Endodermal cell (in vitro differentiated cells): ENCODE results near the gene NRXN3. TPM values are rescaled to one million over a fixed set of nuclear protein-coding genes. Genes with fewer than 3 reads are reported as not detected.
A peak's percentile ranks its signal among the peaks of the same experiment; 100 is the strongest.

ENCODE experiments used
- DNase-seq: peaks from one replicate; pipeline ENCODE4 v3.0.0-alpha.2; 2017
- H3K27ac ChIP-seq: 2 replicates; pipeline ENCODE4 v1.5.1; 2013; ENCODE audit warnings: mild to moderate bottlenecking, low read depth, low read length, moderate library complexity
- H3K27me3 ChIP-seq: 2 replicates; pipeline ENCODE4 v1.6.1; 2013; ENCODE audit warnings: mild to moderate bottlenecking, low read length, moderate library complexity; ENCODE audit not compliant: insufficient read depth, control insufficient read depth, poor library complexity, severe bottlenecking
- H3K36me3 ChIP-seq: 2 replicates; pipeline ENCODE4 v1.7.0; 2013; ENCODE audit warnings: mild to moderate bottlenecking, low read length, moderate library complexity; ENCODE audit not compliant: control insufficient read depth, insufficient read depth
- H3K4me1 ChIP-seq: one replicate; pipeline ENCODE4 v1.7.0; 2013; ENCODE audit warnings: low read length; ENCODE audit not compliant: control insufficient read depth, insufficient read depth
- H3K4me3 ChIP-seq: 2 replicates; pipeline ENCODE4 v1.5.1; 2013; ENCODE audit warnings: mild to moderate bottlenecking, low read length, moderate library complexity
- H3K9ac ChIP-seq: 2 replicates; pipeline ENCODE4 v1.6.1; 2013; ENCODE audit warnings: mild to moderate bottlenecking, low read length, moderate library complexity; ENCODE audit not compliant: poor library complexity, severe bottlenecking; ENCODE audit errors: extremely low read depth
- H3K9me3 ChIP-seq: 2 replicates; pipeline ENCODE4 v1.6.1; 2013; ENCODE audit warnings: mild to moderate bottlenecking, low read length, moderate library complexity; ENCODE audit not compliant: control insufficient read depth
- H3K27ac Mint-ChIP-seq: 2 replicates; pipeline ENCODE4 v1.8.0; 2020; ENCODE audit warnings: mixed read lengths
- H3K27me3 Mint-ChIP-seq: 2 replicates; pipeline ENCODE4 v1.8.0; 2021; ENCODE audit warnings: mild to moderate bottlenecking, mixed read lengths; ENCODE audit not compliant: insufficient read depth
- H3K36me3 Mint-ChIP-seq: 2 replicates; pipeline ENCODE4 v1.8.0; 2020; ENCODE audit warnings: low read depth, mixed read lengths
- H3K4me1 Mint-ChIP-seq: 2 replicates; pipeline ENCODE4 v1.8.0; 2020; ENCODE audit warnings: mixed read lengths
- H3K4me3 Mint-ChIP-seq: 2 replicates; pipeline ENCODE4 v1.8.0; 2020; ENCODE audit warnings: mild to moderate bottlenecking, moderate library complexity, mixed read lengths
- H3K9me3 Mint-ChIP-seq: 2 replicates; pipeline ENCODE4 v1.8.0; 2020; ENCODE audit warnings: mild to moderate bottlenecking, mixed read lengths
- CTCF ChIP-seq: fragments of 200-600 bp; sonication (generic); conservative IDR thresholded peaks from 2 replicates; pipeline ENCODE4 v1.5.0; 2021; ENCODE audit warnings: antibody characterized with exemption, mild to moderate bottlenecking
- WGBS, 2 experiments: methylation state at CpG; one replicate each; pipeline versions ENCODE4 v1.1.5 to v1.1.7; 2013; ENCODE audit warnings: missing lambda C conversion rate in 2 of 2, mixed read lengths in 1 of 2; ENCODE audit not compliant: insufficient coverage in 1 of 2, insufficient read length in 1 of 2; 5-methylcytosine and 5-hydroxymethylcytosine counted together
- total RNA-seq, 2 donors: library from RNA; stranded (reverse); fragmentation: NEBNext Ultra II Directional in 1 of 2; extraction: Animal tissue kit (Norgen Biotek cat#: 25700) in 1 of 2; gene quantifications; 2 replicates in 1 of 2; 3 replicates in 1 of 2; pipeline ENCODE4 v1.2.1, GENCODE V29; 2021

Gene NRXN3
- total RNA-seq, 2 donors from 2014 or later, result 20.9 to 21.4 TPM

DNA sequence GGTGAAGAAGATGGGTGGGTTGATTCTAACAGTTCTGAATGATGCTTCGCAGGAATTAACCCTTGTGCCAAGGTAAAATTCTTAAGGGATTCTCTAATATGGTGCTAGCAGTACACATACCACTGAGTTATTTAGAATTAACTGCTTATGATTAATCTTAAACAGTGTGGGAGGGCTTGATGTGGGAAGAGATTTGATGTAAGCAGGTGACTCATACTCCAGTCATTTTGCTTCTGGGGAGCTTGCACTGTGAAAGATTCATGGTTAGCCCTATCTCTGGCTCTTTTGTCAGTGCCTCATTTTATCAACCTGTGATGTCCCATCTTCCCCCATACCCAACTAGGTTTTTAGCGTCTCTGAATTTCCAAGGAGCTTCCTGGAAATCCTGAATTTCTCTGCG, 83.8 kb downstream of the NRXN3 start:
- no peak for TF ChIP-seq CTCF
- Histone ChIP-seq H3K4me3 (no peak overlapping the region), H3K9ac (no peak overlapping the region), H3K36me3 (no peaks in the 10 kb centered on the region), H3K9me3 (no peaks in the 10 kb centered on the region), H3K4me1 (no peaks in the 10 kb centered on the region), H3K27me3 (no peaks in the 10 kb centered on the region), H3K27ac (no peak overlapping the region)
- DNase-seq, result peak; percentile 15
- H3K4me3 Mint-ChIP-seq, result no peak overlapping the region
- peaks cover 3% of the 10 kb centered on the region for H3K4me1 Mint-ChIP-seq
- no peaks in the 10 kb centered on the region for H3K9me3 Mint-ChIP-seq
- H3K27ac Mint-ChIP-seq, result no peak overlapping the region
- H3K27me3 Mint-ChIP-seq, result no peaks in the 10 kb centered on the region
- 96% methylated on average over 3 of the region's 3 CpGs for WGBS, 2 experiments
- H3K36me3 Mint-ChIP-seq, result no peaks in the 10 kb centered on the region

DNA sequence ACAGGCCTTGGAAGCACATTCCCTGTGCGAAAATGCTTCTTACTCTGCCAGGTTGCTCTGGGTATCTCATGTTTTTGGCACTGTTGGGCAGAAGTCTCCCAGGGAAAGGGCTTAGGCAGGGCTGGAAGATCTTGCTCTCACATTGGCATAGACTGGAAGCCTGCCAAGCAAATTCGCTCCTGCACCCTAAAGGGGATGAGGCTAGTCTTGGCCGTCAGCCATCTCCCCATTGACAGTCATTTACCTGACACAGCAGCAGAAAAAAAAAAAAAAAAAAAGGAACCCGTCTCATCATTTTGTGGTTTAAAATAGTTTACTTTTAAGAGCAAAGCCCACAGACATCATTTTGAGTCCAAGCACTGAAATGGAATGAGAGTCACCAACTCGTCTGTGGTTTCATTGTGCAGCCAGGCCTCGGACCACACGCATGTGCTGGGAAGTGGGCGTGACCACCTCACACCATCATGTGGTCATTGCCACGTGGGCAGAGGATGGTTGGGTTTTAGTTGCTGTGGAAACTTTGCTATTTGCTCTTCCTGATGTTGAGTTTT, 84.8 kb downstream of the NRXN3 start:
- H3K9ac ChIP-seq, result no peak overlapping the region
- H3K4me1 ChIP-seq, result no peaks in the 10 kb centered on the region
- no peaks in the 10 kb centered on the region for H3K9me3 ChIP-seq
- H3K27me3 ChIP-seq, result no peaks in the 10 kb centered on the region
- no peaks in the 10 kb centered on the region for H3K9me3 Mint-ChIP-seq
- TF ChIP-seq CTCF, result no peak
- DNase-seq, result no peak
- 83 to 95% methylated on average over 2 to 9 of the region's 9 CpGs for WGBS, 2 experiments
- no peak overlapping the region for H3K4me3 ChIP-seq
- H3K4me1 Mint-ChIP-seq, result peaks cover 5% of the 10 kb centered on the region
- no peak overlapping the region for H3K27ac ChIP-seq
- no peaks in the 10 kb centered on the region for H3K36me3 Mint-ChIP-seq
- no peak overlapping the region for H3K27ac Mint-ChIP-seq
- no peaks in the 10 kb centered on the region for H3K27me3 Mint-ChIP-seq
- no peaks in the 10 kb centered on the region for H3K36me3 ChIP-seq
- H3K4me3 Mint-ChIP-seq, result no peak overlapping the region

GRCh38 chr14:78259831-78260230, 89.7 kb downstream of the NRXN3 start:
- H3K9ac ChIP-seq, result no peak overlapping the region
- H3K27me3 ChIP-seq, result no peaks in the 10 kb centered on the region
- no peak overlapping the region for H3K27ac Mint-ChIP-seq
- no peak for DNase-seq
- peaks cover 3% of the 10 kb centered on the region for H3K27me3 Mint-ChIP-seq
- TF ChIP-seq CTCF, result no peak
- no peaks in the 10 kb centered on the region for H3K36me3 ChIP-seq
- H3K9me3 ChIP-seq, result no peaks in the 10 kb centered on the region
- peaks cover 5% of the 10 kb centered on the region for H3K4me1 Mint-ChIP-seq
- no peaks in the 10 kb centered on the region for H3K9me3 Mint-ChIP-seq
- no peaks in the 10 kb centered on the region for H3K36me3 Mint-ChIP-seq
- H3K4me3 ChIP-seq, result no peak overlapping the region
- H3K4me1 ChIP-seq, result no peaks in the 10 kb centered on the region
- 68 to 81% methylated on average over 4 to 6 of the region's 6 CpGs for WGBS, 2 experiments
- no peak overlapping the region for H3K27ac ChIP-seq
- H3K4me3 Mint-ChIP-seq, result no peak overlapping the region
